Bronchial epithelial cell (primary cell): ENCODE results near the gene SOX6. TPM values are rescaled to one million over a fixed set of nuclear protein-coding genes. Genes with fewer than 3 reads are reported as not detected.

Source experiments
- DNase-seq: peaks from one replicate; pipeline ENCODE4 v3.0.0-alpha.2; 2010; ENCODE audit warnings: low read depth
- FAIRE-seq: peaks from 2 replicates; lab custom pipeline; 2011; peaks lifted over from hg19 to GRCh38; lab: Jason Lieb, UNC
- H3K27me3 ChIP-seq: 2 replicates; pipeline ENCODE4 v1.5.1; 2011; ENCODE audit warnings: low read length; ENCODE audit not compliant: control insufficient read depth, insufficient read depth
- H3K36me3 ChIP-seq: 2 replicates; pipeline ENCODE4 v1.5.1; 2011; ENCODE audit warnings: low read length; ENCODE audit not compliant: control insufficient read depth, insufficient read depth
- H3K4me3 ChIP-seq: 2 replicates; pipeline ENCODE4 v1.5.1; 2011; ENCODE audit warnings: mild to moderate bottlenecking, low read depth, low read length, control low read depth
- CTCF ChIP-seq: IDR thresholded peaks from 2 replicates; pipeline ENCODE4 v1.5.1; 2011; ENCODE audit warnings: mild to moderate bottlenecking, moderate library complexity, low read length, control low read depth, inconsistent platforms; ENCODE audit not compliant: insufficient read depth, severe bottlenecking
- total RNA-seq: library from RNA; depleted of rRNA; stranded (reverse); fragments of >200 nt; gene quantifications from 2 replicates; pipeline ENCODE4 v1.2.1, GENCODE V29; 2014

Gene SOX6
- total RNA-seq, 1 donor from 2014 or later: 0.53 TPM

- no peaks in the 10 kb centered on the region for H3K36me3 ChIP-seq
- no peak overlapping the region for H3K4me3 ChIP-seq
- FAIRE-seq (no peak), DNase-seq (no peak)
- H3K27me3 ChIP-seq: no peaks in the 10 kb centered on the region
- no peak for TF ChIP-seq CTCF
Measured at GRCh38 chr11:15947681-15948648, 408.4 kb downstream of the SOX6 start.

GRCh38 chr11:15945726-15946125 lies 410.6 kb downstream of the SOX6 start:
- Histone ChIP-seq H3K4me3 (no peak overlapping the region), H3K36me3 (no peaks in the 10 kb centered on the region), H3K27me3 (no peaks in the 10 kb centered on the region)
- no peak for FAIRE-seq
- DNase-seq: no peak
- no peak for TF ChIP-seq CTCF

GRCh38 chr11:15944460-15944859 lies 411.9 kb downstream of the SOX6 start:
- Histone ChIP-seq H3K27me3 (no peaks in the 10 kb centered on the region), H3K4me3 (no peak overlapping the region), H3K36me3 (no peaks in the 10 kb centered on the region)
- FAIRE-seq (no peak), DNase-seq (no peak)
- no peak for TF ChIP-seq CTCF

- Histone ChIP-seq H3K4me3 (no peak overlapping the region), H3K27me3 (no peaks in the 10 kb centered on the region), H3K36me3 (no peaks in the 10 kb centered on the region)
- FAIRE-seq: no peak
- TF ChIP-seq CTCF: no peak
- no peak for DNase-seq
Measured at GRCh38 chr11:15943418-15944197, 412.7 kb downstream of the SOX6 start.

GRCh38 chr11:15942936-15943335 lies 413.4 kb downstream of the SOX6 start:
- Histone ChIP-seq H3K27me3 (no peaks in the 10 kb centered on the region), H3K36me3 (no peaks in the 10 kb centered on the region), H3K4me3 (no peak overlapping the region)
- DNase-seq (no peak), FAIRE-seq (peak; percentile 47)
- no peak for TF ChIP-seq CTCF
